OCI-LY1 (cell line): ENCODE measurements around the gene AMER3.

Experiments used
- EZH2 ChIP-seq: fragments of 200-600 bp; sonication (generic), shearing (Covaris generic); IDR thresholded peaks from 2 replicates; pipeline ENCODE4 v1.8.0; 2017; ENCODE audit warnings: borderline replicate concordance, mixed run types, mild to moderate bottlenecking, antibody characterized with exemption, low read length, moderate library complexity, mixed read lengths
- TF ChIP-seq, protein P1 (sequence below): fragments of 200-600 bp; sonication (generic), shearing (Covaris generic); IDR thresholded peaks from 2 replicates; pipeline ENCODE4 v1.5.1; 2017; ENCODE audit warnings: mild to moderate bottlenecking, antibody characterized with exemption, low read length, moderate library complexity, mixed read lengths

DNA sequence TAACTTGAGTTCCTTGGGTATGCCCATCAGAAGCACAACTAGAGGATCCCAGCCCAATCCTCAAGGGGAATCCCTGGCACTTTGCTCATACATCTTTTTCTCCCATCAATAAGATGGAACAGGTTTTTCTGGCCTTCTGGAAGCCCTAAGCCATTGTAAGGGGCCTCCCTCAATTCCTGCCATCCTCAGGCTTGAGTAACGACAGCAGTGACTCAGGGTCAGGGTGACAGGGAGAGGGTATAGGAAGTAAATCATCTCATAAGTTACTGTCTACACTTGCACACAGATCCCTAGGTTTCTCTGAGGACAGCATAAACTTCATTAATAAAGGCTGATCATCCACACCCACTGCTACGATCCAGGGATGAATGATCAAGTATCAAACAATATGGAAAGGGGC lies 35.0 kb downstream of the AMER3 start:
- TF ChIP-seq, protein P1, sequence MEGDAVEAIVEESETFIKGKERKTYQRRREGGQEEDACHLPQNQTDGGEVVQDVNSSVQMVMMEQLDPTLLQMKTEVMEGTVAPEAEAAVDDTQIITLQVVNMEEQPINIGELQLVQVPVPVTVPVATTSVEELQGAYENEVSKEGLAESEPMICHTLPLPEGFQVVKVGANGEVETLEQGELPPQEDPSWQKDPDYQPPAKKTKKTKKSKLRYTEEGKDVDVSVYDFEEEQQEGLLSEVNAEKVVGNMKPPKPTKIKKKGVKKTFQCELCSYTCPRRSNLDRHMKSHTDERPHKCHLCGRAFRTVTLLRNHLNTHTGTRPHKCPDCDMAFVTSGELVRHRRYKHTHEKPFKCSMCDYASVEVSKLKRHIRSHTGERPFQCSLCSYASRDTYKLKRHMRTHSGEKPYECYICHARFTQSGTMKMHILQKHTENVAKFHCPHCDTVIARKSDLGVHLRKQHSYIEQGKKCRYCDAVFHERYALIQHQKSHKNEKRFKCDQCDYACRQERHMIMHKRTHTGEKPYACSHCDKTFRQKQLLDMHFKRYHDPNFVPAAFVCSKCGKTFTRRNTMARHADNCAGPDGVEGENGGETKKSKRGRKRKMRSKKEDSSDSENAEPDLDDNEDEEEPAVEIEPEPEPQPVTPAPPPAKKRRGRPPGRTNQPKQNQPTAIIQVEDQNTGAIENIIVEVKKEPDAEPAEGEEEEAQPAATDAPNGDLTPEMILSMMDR = no peak
- no peak for TF ChIP-seq EZH2
